ENCODE results near the gene NUP85. TPM values are rescaled to one million over a fixed set of nuclear protein-coding genes. Genes with fewer than 3 reads are reported as not detected.

Gene NUP85
- total RNA-seq, 1 experiment from 2014 or later, result 40.6 TPM

DNA sequence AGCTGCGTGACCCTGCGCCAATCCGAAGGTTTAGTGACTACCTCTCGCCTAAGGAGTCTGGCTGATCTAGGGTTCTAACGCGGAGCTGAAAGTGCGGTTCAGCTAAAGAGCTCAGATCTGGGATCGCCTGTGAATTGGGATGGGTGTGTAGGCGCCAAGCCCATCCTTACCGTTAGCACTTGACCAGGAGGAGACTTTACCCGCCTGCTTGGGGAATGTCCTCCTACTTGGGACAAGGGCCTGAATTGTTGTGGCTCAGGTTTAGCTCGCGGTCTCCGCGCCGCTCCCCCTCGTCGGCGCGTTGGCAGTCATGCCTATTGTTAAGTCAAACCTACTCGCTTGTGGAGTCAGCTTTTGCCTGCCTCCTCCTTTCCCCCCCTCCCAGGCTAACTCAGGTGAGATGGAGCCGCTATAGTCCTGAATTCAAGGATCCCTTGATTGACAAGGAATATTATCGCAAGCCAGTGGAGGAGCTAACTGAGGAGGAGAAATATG, 56.7 kb downstream of the NUP85 start:
- Histone ChIP-seq H4K20me1 (ENCODE audit: insufficient read depth, low read depth, low read length) (no peaks in the 10 kb centered on the region), H3K9me2 (replicated peaks; ENCODE audit: insufficient read depth, low read length) (no peaks in the 10 kb centered on the region), H3K4me3 (ENCODE audit: low read length) (peak overlapping the region; percentile 84), H3K27me3 (ENCODE audit: low read length) (no peaks in the 10 kb centered on the region), H3K36me3 (ENCODE audit: insufficient read depth, low read length) (peaks cover 12% of the 10 kb centered on the region; the same call in 1 of the 2 replicates), H3K9ac (ENCODE audit: low read length) (peak overlapping the region; percentile 94), H3K79me2 (ENCODE audit: low read length) (peaks cover 62% of the 10 kb centered on the region), H3K9me3 (ENCODE audit: low read length) (no peaks in the 10 kb centered on the region), H3K27ac (ENCODE audit: low read length) (peak overlapping the region; percentile 87), H3K4me1 (ENCODE audit: low read length) (peaks cover 28% of the 10 kb centered on the region), H3K4me2 (ENCODE audit: low read depth, low read length, poor library complexity, severe bottlenecking) (peak overlapping the region; percentile 75), H2AFZ (ENCODE audit: low read length) (peak overlapping the region; percentile 77)
- DNase-seq, result peak; percentile 63

- no peak for DNase-seq
- H3K36me3 ChIP-seq (ENCODE audit: insufficient read depth, low read length), result peaks cover 12% of the 10 kb centered on the region; the same call in 1 of the 2 replicates
- H3K27ac ChIP-seq (ENCODE audit: low read length), result no peak overlapping the region
- peak overlapping the region; percentile 84 for H3K4me3 ChIP-seq (ENCODE audit: low read length)
- peaks cover 57% of the 10 kb centered on the region for H3K79me2 ChIP-seq (ENCODE audit: low read length)
- no peaks in the 10 kb centered on the region for H3K27me3 ChIP-seq (ENCODE audit: low read length)
- H3K9ac ChIP-seq (ENCODE audit: low read length), result peak overlapping the region; percentile 94
- H2AFZ ChIP-seq (ENCODE audit: low read length), result no peak overlapping the region
- peak overlapping the region; percentile 75 for H3K4me2 ChIP-seq (ENCODE audit: low read depth, low read length, poor library complexity, severe bottlenecking)
- H3K9me2 ChIP-seq (replicated peaks; ENCODE audit: insufficient read depth, low read length), result no peaks in the 10 kb centered on the region
- H4K20me1 ChIP-seq (ENCODE audit: insufficient read depth, low read depth, low read length), result no peaks in the 10 kb centered on the region
- H3K9me3 ChIP-seq (ENCODE audit: low read length), result no peaks in the 10 kb centered on the region
- peaks cover 28% of the 10 kb centered on the region for H3K4me1 ChIP-seq (ENCODE audit: low read length)
Measured at GRCh38 chr17:75263055-75263454, 57.6 kb downstream of the NUP85 start.

- Histone ChIP-seq H2AFZ (ENCODE audit: low read length) (no peak overlapping the region), H3K9ac (ENCODE audit: low read length) (no peak overlapping the region), H3K27me3 (ENCODE audit: low read length) (no peaks in the 10 kb centered on the region), H3K4me2 (ENCODE audit: low read depth, low read length, poor library complexity, severe bottlenecking) (no peak overlapping the region), H3K79me2 (ENCODE audit: low read length) (peaks cover 36% of the 10 kb centered on the region), H3K9me2 (replicated peaks; ENCODE audit: insufficient read depth, low read length) (no peaks in the 10 kb centered on the region), H3K36me3 (ENCODE audit: insufficient read depth, low read length) (peaks cover 7% of the 10 kb centered on the region; the same call in 1 of the 2 replicates), H4K20me1 (ENCODE audit: insufficient read depth, low read depth, low read length) (no peaks in the 10 kb centered on the region), H3K9me3 (ENCODE audit: low read length) (no peaks in the 10 kb centered on the region), H3K4me1 (ENCODE audit: low read length) (peaks cover 25% of the 10 kb centered on the region), H3K4me3 (ENCODE audit: low read length) (no peak overlapping the region), H3K27ac (ENCODE audit: low read length) (no peak overlapping the region)
- DNase-seq, result no peak
Measured at GRCh38 chr17:75265614-75266315, 60.3 kb downstream of the NUP85 start.

GRCh38 chr17:75266316-75267152, 61.1 kb downstream of the NUP85 start:
- no peak overlapping the region for H3K9ac ChIP-seq (ENCODE audit: low read length)
- no peak overlapping the region for H3K4me3 ChIP-seq (ENCODE audit: low read length)
- no peak overlapping the region for H2AFZ ChIP-seq (ENCODE audit: low read length)
- H3K9me2 ChIP-seq (replicated peaks; ENCODE audit: insufficient read depth, low read length), result no peaks in the 10 kb centered on the region
- no peaks in the 10 kb centered on the region for H3K9me3 ChIP-seq (ENCODE audit: low read length)
- DNase-seq, result no peak
- H3K27me3 ChIP-seq (ENCODE audit: low read length), result no peaks in the 10 kb centered on the region
- peaks cover 7% of the 10 kb centered on the region; the same call in 1 of the 2 replicates for H3K36me3 ChIP-seq (ENCODE audit: insufficient read depth, low read length)
- no peaks in the 10 kb centered on the region for H4K20me1 ChIP-seq (ENCODE audit: insufficient read depth, low read depth, low read length)
- H3K4me1 ChIP-seq (ENCODE audit: low read length), result peaks cover 25% of the 10 kb centered on the region
- H3K27ac ChIP-seq (ENCODE audit: low read length), result no peak overlapping the region
- peaks cover 30% of the 10 kb centered on the region for H3K79me2 ChIP-seq (ENCODE audit: low read length)
- H3K4me2 ChIP-seq (ENCODE audit: low read depth, low read length, poor library complexity, severe bottlenecking), result no peak overlapping the region

- Histone ChIP-seq H3K27ac (ENCODE audit: low read length) (no peak overlapping the region), H3K27me3 (ENCODE audit: low read length) (no peaks in the 10 kb centered on the region), H3K9ac (ENCODE audit: low read length) (no peak overlapping the region), H3K4me2 (ENCODE audit: low read depth, low read length, poor library complexity, severe bottlenecking) (no peak overlapping the region), H2AFZ (ENCODE audit: low read length) (no peak overlapping the region), H3K79me2 (ENCODE audit: low read length) (peaks cover 32% of the 10 kb centered on the region), H4K20me1 (ENCODE audit: insufficient read depth, low read depth, low read length) (no peaks in the 10 kb centered on the region), H3K4me3 (ENCODE audit: low read length) (no peak overlapping the region), H3K9me2 (replicated peaks; ENCODE audit: insufficient read depth, low read length) (no peaks in the 10 kb centered on the region), H3K9me3 (ENCODE audit: low read length) (no peaks in the 10 kb centered on the region), H3K36me3 (ENCODE audit: insufficient read depth, low read length) (peaks cover 7% of the 10 kb centered on the region; the same call in 1 of the 2 replicates), H3K4me1 (ENCODE audit: low read length) (peaks cover 27% of the 10 kb centered on the region)
- DNase-seq, result no peak
Measured at GRCh38 chr17:75267153-75267410, 61.6 kb downstream of the NUP85 start.

GRCh38 chr17:75267411-75268232, 62.1 kb downstream of the NUP85 start:
- Histone ChIP-seq H3K4me3 (ENCODE audit: low read length) (no peak overlapping the region), H3K4me1 (ENCODE audit: low read length) (peaks cover 30% of the 10 kb centered on the region), H2AFZ (ENCODE audit: low read length) (no peak overlapping the region), H3K9ac (ENCODE audit: low read length) (no peak overlapping the region), H3K79me2 (ENCODE audit: low read length) (peaks cover 31% of the 10 kb centered on the region), H3K4me2 (ENCODE audit: low read depth, low read length, poor library complexity, severe bottlenecking) (no peak overlapping the region), H3K27me3 (ENCODE audit: low read length) (no peaks in the 10 kb centered on the region), H4K20me1 (ENCODE audit: insufficient read depth, low read depth, low read length) (no peaks in the 10 kb centered on the region), H3K9me3 (ENCODE audit: low read length) (no peaks in the 10 kb centered on the region), H3K9me2 (replicated peaks; ENCODE audit: insufficient read depth, low read length) (no peaks in the 10 kb centered on the region), H3K36me3 (ENCODE audit: insufficient read depth, low read length) (peaks cover 7% of the 10 kb centered on the region; the same call in 1 of the 2 replicates), H3K27ac (ENCODE audit: low read length) (no peak overlapping the region)
- peak; percentile 63 for DNase-seq

DNA sequence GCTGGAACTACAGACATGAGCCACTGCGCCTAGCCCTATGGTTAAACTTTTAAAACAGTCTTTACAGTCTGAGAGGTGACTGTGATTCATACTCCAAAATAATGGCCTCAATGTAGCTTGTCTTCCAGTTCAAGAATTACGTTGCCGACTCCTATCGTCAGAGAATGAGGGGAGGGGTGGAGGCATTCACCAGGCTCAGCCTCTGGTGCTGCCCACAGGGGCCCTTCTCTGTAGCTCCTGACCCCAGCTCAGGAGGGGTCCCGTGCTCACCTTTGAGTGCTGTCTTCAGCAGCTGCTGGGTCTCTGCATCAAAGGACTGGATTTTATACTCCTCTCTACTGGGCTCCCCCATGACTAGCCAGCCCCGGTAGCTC, 64.4 kb downstream of the NUP85 start:
- Histone ChIP-seq H3K4me1 (ENCODE audit: low read length) (peaks cover 33% of the 10 kb centered on the region), H4K20me1 (ENCODE audit: insufficient read depth, low read depth, low read length) (no peaks in the 10 kb centered on the region), H3K9me3 (ENCODE audit: low read length) (no peaks in the 10 kb centered on the region), H3K4me2 (ENCODE audit: low read depth, low read length, poor library complexity, severe bottlenecking) (peak overlapping the region; percentile 86), H3K27ac (ENCODE audit: low read length) (peak overlapping the region; percentile 70), H3K27me3 (ENCODE audit: low read length) (no peaks in the 10 kb centered on the region), H3K9ac (ENCODE audit: low read length) (peak overlapping the region; percentile 98), H3K4me3 (ENCODE audit: low read length) (peak overlapping the region; percentile 98), H3K36me3 (ENCODE audit: insufficient read depth, low read length) (peaks cover 14% of the 10 kb centered on the region; the same call in 1 of the 2 replicates), H3K9me2 (replicated peaks; ENCODE audit: insufficient read depth, low read length) (no peaks in the 10 kb centered on the region), H3K79me2 (ENCODE audit: low read length) (peaks cover 20% of the 10 kb centered on the region), H2AFZ (ENCODE audit: low read length) (0 out of 2 replicates have a peak overlapping the region, but pooled peaks have one; percentile 84)
- no peak for DNase-seq
